IMR-90 (cell line): ENCODE results near the gene FLYWCH1. TPM values are rescaled to one million over a fixed set of nuclear protein-coding genes. Genes with fewer than 3 reads are reported as not detected.

Experiments used
- ATAC-seq: fragments of 200-7000 bp; cut with Tn5 transposase; 2 replicates; pipeline ENCODE4 v1.9.1; 2020; ENCODE audit warnings: low read depth, mild to moderate bottlenecking, moderate library complexity
- BruUV-seq: library from RNA; stranded (reverse); fragments of 400-500 nt; replicated peaks from 2 replicates; lab custom pipeline; 2021; lab: Mats Ljungman, UMichigan
- CTCF ChIA-PET: fragments of 300-600 bp; formaldehyde crosslinking; extraction: SDS; loops from one replicate; lab custom pipeline; 2021; ENCODE audit warnings: antibody characterized with exemption; lab: Yijun Ruan, JAX
- POLR2A ChIA-PET: fragments of 300-600 bp; sonication (Branson Sonifier 250); formaldehyde crosslinking; loops from one replicate; lab custom pipeline; 2022; ENCODE audit warnings: antibody characterized with exemption; ENCODE audit not compliant: unreplicated experiment; lab: Charles Lee
- DNase-seq: peaks from one replicate; pipeline ENCODE4 v3.0.0; 2013
- H2AFZ ChIP-seq: replicated peaks from 2 replicates; pipeline ENCODE3; 2013; ENCODE audit warnings: low read length, mild to moderate bottlenecking; ENCODE audit not compliant: poor library complexity
- H2AK5ac ChIP-seq: 2 replicates; pipeline ENCODE4 v1.6.1; 2013; ENCODE audit warnings: low read depth, low read length, inconsistent platforms
- H2AK9ac ChIP-seq: replicated peaks from 2 replicates; pipeline ENCODE3; 2013; ENCODE audit warnings: mild to moderate bottlenecking, low read depth, low read length, moderate library complexity; ENCODE audit not compliant: poor library complexity
- H2BK120ac ChIP-seq: 2 replicates; pipeline ENCODE4 v1.6.1; 2013; ENCODE audit warnings: low read depth, low read length, inconsistent platforms
- H2BK15ac ChIP-seq: 3 replicates; pipeline ENCODE4 v1.6.1; 2013; ENCODE audit warnings: low read depth, low read length, inconsistent platforms
- H2BK20ac ChIP-seq: 2 replicates; pipeline ENCODE4 v1.6.1; 2013; ENCODE audit warnings: low read depth, mild to moderate bottlenecking, inconsistent platforms, low read length, moderate library complexity
- H2BK5ac ChIP-seq: 2 replicates; pipeline ENCODE4 v1.6.1; 2013; ENCODE audit warnings: mild to moderate bottlenecking, low read depth, low read length, inconsistent platforms; ENCODE audit not compliant: poor library complexity, severe bottlenecking
- H3K14ac ChIP-seq: replicated peaks from 2 replicates; pipeline ENCODE4 v1.6.1; 2013; ENCODE audit warnings: low read depth, low read length, inconsistent platforms
- H3K18ac ChIP-seq: 2 replicates; pipeline ENCODE4 v1.6.1; 2013; ENCODE audit warnings: low read depth, low read length, control low read depth
- H3K23ac ChIP-seq: 2 replicates; pipeline ENCODE4 v1.6.1; 2013; ENCODE audit warnings: low read depth, low read length, inconsistent platforms
- H3K27ac ChIP-seq: 2 replicates; pipeline ENCODE4 v1.5.1; 2013; ENCODE audit warnings: mild to moderate bottlenecking, control low read depth, low read length; ENCODE audit not compliant: insufficient read depth
- H3K27me3 ChIP-seq: 2 replicates; pipeline ENCODE4 v1.6.1; 2013; ENCODE audit warnings: low read length; ENCODE audit not compliant: control insufficient read depth, insufficient read depth
- H3K36me3 ChIP-seq: 2 replicates; pipeline ENCODE4 v1.6.1; 2013; ENCODE audit warnings: low read length, mixed read lengths; ENCODE audit not compliant: control insufficient read depth, insufficient read depth
- H3K4ac ChIP-seq: 2 replicates; pipeline ENCODE4 v1.6.1; 2013; ENCODE audit warnings: low read depth, low read length, inconsistent platforms
- H3K4me1 ChIP-seq: 2 replicates; pipeline ENCODE4 v1.6.1; 2013; ENCODE audit warnings: low read length, mixed read lengths; ENCODE audit not compliant: control insufficient read depth, insufficient read depth
- H3K4me2 ChIP-seq: 2 replicates; pipeline ENCODE4 v1.6.1; 2013; ENCODE audit warnings: low read depth, mild to moderate bottlenecking, control low read depth, low read length, moderate library complexity
- H3K4me3 ChIP-seq: 2 replicates; pipeline ENCODE4 v1.5.1; 2013; ENCODE audit warnings: low read depth, mild to moderate bottlenecking, control low read depth, low read length, moderate library complexity; ENCODE audit not compliant: insufficient read depth
- H3K56ac ChIP-seq: 2 replicates; pipeline ENCODE4 v1.6.1; 2013; ENCODE audit warnings: low read length, inconsistent platforms; ENCODE audit not compliant: insufficient read depth; ENCODE audit errors: extremely low read depth
- H3K79me1 ChIP-seq, 2 experiments: 2 replicates each; pipeline ENCODE4 v1.6.1; 2013; ENCODE audit warnings: low read length in 2 of 2, inconsistent platforms in 1 of 2, low read depth in 1 of 2
- H3K9ac ChIP-seq: 2 replicates; pipeline ENCODE4 v1.6.1; 2013; ENCODE audit warnings: low read depth, low read length, control low read depth
- H3K9me1 ChIP-seq: 2 replicates; pipeline ENCODE4 v1.6.1; 2013; ENCODE audit warnings: low read length, inconsistent platforms; ENCODE audit not compliant: insufficient read depth
- H3K9me3 ChIP-seq: 2 replicates; pipeline ENCODE4 v1.6.1; 2013; ENCODE audit warnings: low read length; ENCODE audit not compliant: control insufficient read depth, insufficient read depth
- H4K20me1 ChIP-seq: 2 replicates; pipeline ENCODE4 v1.6.1; 2013; ENCODE audit warnings: low read length, inconsistent platforms; ENCODE audit not compliant: insufficient read depth
- H4K5ac ChIP-seq: 2 replicates; pipeline ENCODE4 v1.6.1; 2013; ENCODE audit warnings: mild to moderate bottlenecking, low read depth, low read length, control low read depth
- H4K8ac ChIP-seq, 2 experiments: 2 replicates each; pipeline ENCODE4 v1.6.1; 2013; ENCODE audit warnings: low read depth in 2 of 2, low read length in 2 of 2, control low read depth in 1 of 2, inconsistent platforms in 1 of 2
- H4K91ac ChIP-seq: 2 replicates; pipeline ENCODE4 v1.6.1; 2013; ENCODE audit warnings: low read depth, low read length, inconsistent platforms; ENCODE audit not compliant: insufficient read depth
- CEBPB ChIP-seq: IDR thresholded peaks from 2 replicates; pipeline ENCODE4 v1.6.1; 2012; ENCODE audit warnings: low read depth, low read length, improper control_type of control experiment
- FOS ChIP-seq: fragments of 150-350 bp; IDR thresholded peaks from 2 replicates; pipeline ENCODE4 v1.6.1; 2016; ENCODE audit warnings: low read depth, low read length
- MAFK ChIP-seq: IDR thresholded peaks from 2 replicates; pipeline ENCODE4 v1.6.1; 2012; ENCODE audit warnings: low read depth, low read length, improper control_type of control experiment
- MXI1 ChIP-seq: IDR thresholded peaks from 2 replicates; pipeline ENCODE4 v1.6.1; 2012; ENCODE audit warnings: low read depth, mild to moderate bottlenecking, low read length, moderate library complexity, borderline replicate concordance
- POLR2A ChIP-seq: IDR thresholded peaks from 2 replicates; pipeline ENCODE4 v1.6.1; 2012; ENCODE audit warnings: mild to moderate bottlenecking, low read depth, low read length
- RAD21 ChIP-seq: IDR thresholded peaks from 2 replicates; pipeline ENCODE4 v1.6.1; 2012; ENCODE audit warnings: low read length, improper control_type of control experiment
- SMC3 ChIP-seq: fragments of 150-350 bp; IDR thresholded peaks from 2 replicates; pipeline ENCODE4 v1.6.1; 2016; ENCODE audit warnings: low read depth, mild to moderate bottlenecking, antibody characterized with exemption, low read length, moderate library complexity
- WGBS, 2 experiments: methylation state at CpG; one replicate each; pipeline versions ENCODE4 v1.1.5 to v1.1.7; 2013; ENCODE audit warnings: missing lambda C conversion rate in 2 of 2; ENCODE audit not compliant: insufficient read length in 1 of 2; ENCODE audit errors: extremely low coverage in 2 of 2; 5-methylcytosine and 5-hydroxymethylcytosine counted together
- dilution Hi-C: fragments of 300-500 bp; cut with HindIII; formaldehyde crosslinking; loops from one replicate; pipeline ENCODE4 v1.14.3; 2018; ENCODE audit warnings: low sequenced_read_pairs; ENCODE audit not compliant: unreplicated experiment
- in situ Hi-C: fragments of 300-500 bp; cut with MboI; formaldehyde crosslinking; loops from 3 replicates; pipeline ENCODE4 v1.14.3; 2019; ENCODE audit warnings: low sequenced_read_pairs, inconsistent platforms, mixed read lengths
- intact Hi-C: fragments of 100-400 bp; cut with micrococcal nuclease; formaldehyde crosslinking; loops from 2 replicates; pipeline ENCODE4 v1.10.0; 2022
- polyA plus RNA-seq, 3 experiments: library from polyadenylated mRNA; depleted of rRNA; stranded (reverse); fragments of >200 nt; gene quantifications; 2 replicates each; pipeline ENCODE4 v1.2.3, GENCODE V29; 2012; ENCODE audit warnings: low replicate concordance in 1 of 3
- total RNA-seq: library from RNA; depleted of rRNA; stranded (reverse); fragments of >200 nt; gene quantifications from 2 replicates; pipeline ENCODE4 v1.2.3, GENCODE V29; 2012
- TF ChIP-seq, protein P1 (sequence below): fragments of 150-350 bp; IDR thresholded peaks from 2 replicates; pipeline ENCODE4 v1.6.1; 2017; ENCODE audit warnings: mild to moderate bottlenecking, antibody characterized with exemption, low read length, low read depth
- TF ChIP-seq, protein P2 (sequence below): fragments of 150-350 bp; IDR thresholded peaks from 2 replicates; pipeline ENCODE4 v1.6.1; 2016; ENCODE audit warnings: low read depth, mild to moderate bottlenecking, low read length, moderate library complexity, borderline replicate concordance

The FLYWCH1 gene
- total and polyA plus RNA-seq, 2 of the 4 experiments (the other 2 are of a cell fraction): 14.3 to 25.2 TPM

DNA sequence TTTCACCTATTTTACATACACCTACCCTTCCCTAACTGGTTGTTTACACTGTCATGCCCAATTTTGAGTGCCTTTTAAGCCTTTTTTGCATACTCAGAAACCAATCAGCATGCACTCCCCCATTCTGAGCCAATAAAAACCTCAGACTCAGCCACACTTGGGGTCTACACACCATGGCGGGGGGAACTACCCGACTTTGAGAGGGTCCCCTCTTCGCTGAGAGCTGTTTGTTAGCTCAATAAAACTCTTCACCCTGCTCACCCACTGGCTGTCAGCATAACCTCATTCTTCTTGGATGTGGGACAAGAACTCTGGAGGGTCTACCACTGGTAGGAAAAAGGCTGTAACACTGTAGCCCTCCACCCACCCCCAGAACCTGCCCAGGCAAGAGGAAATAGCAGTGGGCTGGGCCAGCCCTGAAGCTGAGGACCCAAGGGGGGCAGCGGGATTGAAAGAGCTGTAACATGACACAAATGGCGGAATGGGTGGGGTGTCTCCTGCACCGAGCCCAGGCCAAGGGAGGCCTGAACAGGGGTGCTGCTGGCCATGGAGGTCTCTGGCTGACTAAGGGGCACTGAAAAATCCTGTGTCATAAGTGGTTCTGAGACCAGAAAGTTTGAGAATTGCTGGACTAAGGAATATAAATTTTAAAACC, 31.8 kb upstream of the FLYWCH1 start:
- H4K8ac ChIP-seq: no peak overlapping the region
- H2AK9ac ChIP-seq: no peak overlapping the region
- no peaks in the 10 kb centered on the region for H3K27me3 ChIP-seq
- H3K14ac ChIP-seq: no peak overlapping the region
- no TSS peak for BruUV-seq
- TF ChIP-seq SMC3 (no peak), CEBPB (no peak), MXI1 (no peak), POLR2A (no peak), RAD21 (no peak), MAFK (no peak), FOS (no peak)
- TF ChIP-seq, protein P1, sequence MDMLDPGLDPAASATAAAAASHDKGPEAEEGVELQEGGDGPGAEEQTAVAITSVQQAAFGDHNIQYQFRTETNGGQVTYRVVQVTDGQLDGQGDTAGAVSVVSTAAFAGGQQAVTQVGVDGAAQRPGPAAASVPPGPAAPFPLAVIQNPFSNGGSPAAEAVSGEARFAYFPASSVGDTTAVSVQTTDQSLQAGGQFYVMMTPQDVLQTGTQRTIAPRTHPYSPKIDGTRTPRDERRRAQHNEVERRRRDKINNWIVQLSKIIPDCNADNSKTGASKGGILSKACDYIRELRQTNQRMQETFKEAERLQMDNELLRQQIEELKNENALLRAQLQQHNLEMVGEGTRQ: no peak
- TF ChIP-seq, protein P2, sequence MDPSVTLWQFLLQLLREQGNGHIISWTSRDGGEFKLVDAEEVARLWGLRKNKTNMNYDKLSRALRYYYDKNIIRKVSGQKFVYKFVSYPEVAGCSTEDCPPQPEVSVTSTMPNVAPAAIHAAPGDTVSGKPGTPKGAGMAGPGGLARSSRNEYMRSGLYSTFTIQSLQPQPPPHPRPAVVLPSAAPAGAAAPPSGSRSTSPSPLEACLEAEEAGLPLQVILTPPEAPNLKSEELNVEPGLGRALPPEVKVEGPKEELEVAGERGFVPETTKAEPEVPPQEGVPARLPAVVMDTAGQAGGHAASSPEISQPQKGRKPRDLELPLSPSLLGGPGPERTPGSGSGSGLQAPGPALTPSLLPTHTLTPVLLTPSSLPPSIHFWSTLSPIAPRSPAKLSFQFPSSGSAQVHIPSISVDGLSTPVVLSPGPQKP: no peak
- H3K4me2 ChIP-seq: no peak overlapping the region
- no peak overlapping the region for H4K5ac ChIP-seq
- H3K36me3 ChIP-seq: no peaks in the 10 kb centered on the region
- in situ Hi-C loops: loop anchor here (5.0 kb wide), 1 partner anchor 37 kb away; no protein-coding TSS in a partner anchor
- peaks cover 4% of the 10 kb centered on the region; the same call in 1 of the 2 replicates for H3K9me1 ChIP-seq
- no peak for DNase-seq
- no peak overlapping the region for H2AFZ ChIP-seq
- H3K4me3 ChIP-seq: no peak overlapping the region
- no peak overlapping the region for H3K4ac ChIP-seq
- ChIA-PET CTCF (no interaction called here), POLR2A (no interaction called here)
- no peak overlapping the region for H3K23ac ChIP-seq
- WGBS, 2 experiments: 80% methylated on average over 1 of the region's 6 CpGs; no CpG with 5 or more reads in 1 of the 2 experiments
- H2BK5ac ChIP-seq: no peak overlapping the region
- H3K79me1 ChIP-seq: peaks cover 6 to 12% of the 10 kb centered on the region in 2 experiments
- no peak overlapping the region for H3K56ac ChIP-seq
- H2BK15ac ChIP-seq: no peak overlapping the region
- ATAC-seq: no peak
- no peak overlapping the region for H3K27ac ChIP-seq
- H3K4me1 ChIP-seq: peaks cover 4% of the 10 kb centered on the region
- H4K20me1 ChIP-seq: no peaks in the 10 kb centered on the region
- intact Hi-C loops: no loop called here
- H2AK5ac ChIP-seq: no peak overlapping the region
- dilution Hi-C loops: no loop called here
- H2BK20ac ChIP-seq: no peak overlapping the region
- no peak overlapping the region for H3K9ac ChIP-seq
- H4K91ac ChIP-seq: no peak overlapping the region
- no peak overlapping the region for H3K18ac ChIP-seq
- no peak overlapping the region for H2BK120ac ChIP-seq
- H3K9me3 ChIP-seq: no peaks in the 10 kb centered on the region; the same call in 1 of the 2 replicates
